GM19328 (cell line): ENCODE results near the gene NCOR1.

Source experiments
- ATAC-seq: cut with Tn5 transposase; IDR thresholded peaks from one replicate; pipeline ENCODE4 v1.9.1; 2021; ENCODE audit warnings: mild to moderate bottlenecking, moderate library complexity; ENCODE audit not compliant: unreplicated experiment

NCOR1 gene

DNA sequence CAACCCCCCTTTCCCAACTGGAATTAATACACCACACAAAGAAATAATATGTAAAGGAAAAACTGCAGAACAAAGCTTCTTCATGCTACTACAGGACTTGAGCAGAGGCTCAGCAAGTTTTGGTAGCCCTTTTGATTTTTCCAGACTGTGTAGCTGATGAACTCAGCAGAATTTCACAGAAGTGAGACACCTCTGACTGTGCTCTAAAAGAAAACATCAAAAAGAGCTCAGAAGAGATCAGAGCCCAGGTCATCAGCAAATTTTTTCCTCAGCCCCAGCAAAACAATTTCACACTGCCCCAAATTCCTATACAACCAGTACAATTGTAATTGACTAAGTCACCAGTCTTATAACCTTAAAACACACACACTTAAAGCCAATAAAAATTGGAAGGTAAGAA is 177.7 kb downstream of the NCOR1 start:
- no peak for ATAC-seq

DNA sequence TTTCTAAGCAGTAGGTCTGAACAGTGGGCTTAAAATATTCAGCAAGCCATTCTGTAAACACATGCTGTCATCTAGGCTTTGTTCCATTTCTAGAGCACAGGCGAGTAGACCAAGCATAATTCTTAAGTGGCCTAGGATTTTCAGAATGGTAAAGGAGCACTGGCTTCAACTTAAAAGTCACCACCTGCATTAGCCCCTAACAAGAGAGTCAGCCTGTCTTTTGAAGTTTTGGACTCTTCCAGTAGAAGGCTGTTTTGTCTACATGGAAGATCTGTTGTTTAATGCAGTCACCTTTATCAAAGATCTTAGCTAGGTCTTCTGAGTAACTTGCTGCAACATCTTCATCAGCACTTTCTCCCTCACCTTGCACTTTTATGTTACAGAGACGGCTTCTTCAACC is 179.1 kb downstream of the NCOR1 start:
- ATAC-seq, result no peak

DNA sequence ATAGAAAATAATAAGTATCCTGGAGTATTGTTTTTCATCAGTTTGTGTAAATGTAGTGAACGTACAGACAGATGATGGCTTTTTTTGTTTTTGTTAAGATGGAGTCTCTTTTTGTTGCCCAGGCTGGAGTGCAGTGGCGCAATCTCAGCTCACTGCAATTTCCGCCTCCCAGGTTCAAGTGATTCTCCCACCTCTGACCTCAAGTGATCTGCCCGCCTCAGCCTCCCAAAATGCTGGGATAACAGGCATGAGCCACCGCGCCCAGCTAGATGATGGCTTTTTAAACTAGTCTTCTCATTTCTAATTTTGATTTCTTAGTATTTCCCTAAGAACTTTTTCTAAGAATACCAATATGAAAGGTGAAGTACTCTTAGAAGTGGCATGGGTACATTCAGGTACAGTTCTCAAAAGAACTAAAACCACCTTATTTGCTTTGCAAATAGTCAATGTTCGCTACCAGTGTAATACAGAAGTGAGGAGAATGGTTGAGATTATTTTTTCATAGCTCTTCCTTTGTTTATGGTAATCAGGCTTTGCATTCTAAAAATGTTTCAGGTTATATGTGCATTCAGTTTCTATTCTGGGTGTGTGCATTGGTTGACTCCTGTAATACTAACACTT is 181.5 kb downstream of the NCOR1 start:
- no peak for ATAC-seq

DNA sequence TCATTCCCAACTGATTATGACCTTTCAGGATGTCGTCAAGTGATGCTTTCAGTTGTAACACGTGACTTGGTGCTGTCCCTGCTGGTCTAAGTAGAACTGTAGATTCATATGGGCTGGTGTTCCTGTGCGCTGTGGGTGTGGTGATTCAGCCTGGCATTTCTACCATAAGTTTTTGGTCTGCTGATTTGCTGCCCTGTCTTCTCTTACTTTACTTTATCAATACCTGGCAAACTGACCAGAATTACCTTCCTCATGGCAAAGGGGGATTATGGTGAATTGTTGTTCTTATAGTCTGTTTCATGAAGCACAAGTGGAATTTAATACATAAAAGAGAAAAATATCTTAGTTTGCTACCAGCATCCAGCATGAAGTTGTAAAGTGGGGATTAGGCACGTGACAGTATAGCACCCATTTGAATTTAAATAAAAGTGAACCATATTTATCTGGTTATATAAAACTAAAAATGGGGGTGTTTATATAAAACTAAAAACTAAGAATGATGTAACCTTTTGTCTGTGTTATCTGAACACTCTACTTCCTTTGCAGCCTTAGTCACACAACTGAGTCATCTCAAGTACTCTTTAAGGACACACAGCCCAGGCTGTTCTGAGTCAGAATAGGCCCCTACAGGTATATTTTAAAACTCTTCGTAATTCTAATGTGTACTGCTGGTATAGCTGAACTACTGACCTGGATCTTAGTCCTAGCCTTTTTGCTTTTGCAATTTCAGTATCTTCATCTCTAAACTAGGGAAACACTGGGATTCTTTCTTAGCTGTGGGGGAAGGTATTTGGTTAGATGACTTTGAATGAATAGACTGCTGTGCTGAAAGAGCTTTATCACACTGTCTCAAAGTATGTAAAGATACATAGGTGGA is 187.4 kb downstream of the NCOR1 start:
- ATAC-seq, result peak; percentile 65

DNA sequence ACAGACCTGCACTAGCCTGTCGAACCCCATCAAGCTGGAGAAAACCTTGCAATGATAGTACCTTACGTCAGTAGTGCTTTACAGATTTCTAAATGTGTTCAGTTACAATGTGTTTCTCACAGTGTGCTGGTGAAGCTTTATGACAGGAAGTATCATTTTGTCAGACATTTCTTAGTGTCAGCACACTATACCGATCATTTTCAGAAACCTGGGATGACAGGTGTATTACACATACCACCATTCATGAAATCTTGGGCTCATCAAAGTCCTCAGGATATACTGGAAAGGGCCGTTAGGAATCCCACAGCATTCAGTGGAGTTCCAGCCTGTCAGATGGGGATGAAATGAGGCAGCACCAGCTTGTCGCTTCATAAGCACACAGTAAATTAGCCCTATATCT is 188.4 kb downstream of the NCOR1 start:
- no peak for ATAC-seq

DNA sequence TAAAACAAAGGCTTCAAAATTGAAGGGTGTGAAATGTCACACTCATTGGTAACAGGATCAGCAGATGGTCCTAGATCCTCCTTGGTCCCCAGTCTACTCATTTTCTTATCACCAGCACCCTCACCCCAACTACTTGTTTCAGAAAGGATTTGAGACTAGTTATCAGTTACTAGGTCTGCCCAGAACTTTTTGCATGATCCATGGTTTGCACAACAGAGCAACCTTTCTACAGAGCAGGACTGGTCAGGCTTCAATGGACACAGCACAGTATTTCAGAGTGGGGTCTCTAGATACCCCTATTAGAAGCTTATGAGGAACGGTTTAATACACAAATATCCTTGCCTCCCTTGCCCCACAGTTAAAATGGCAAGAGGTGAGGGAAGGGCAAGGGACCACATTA is 190.1 kb downstream of the NCOR1 start:
- no peak for ATAC-seq

DNA sequence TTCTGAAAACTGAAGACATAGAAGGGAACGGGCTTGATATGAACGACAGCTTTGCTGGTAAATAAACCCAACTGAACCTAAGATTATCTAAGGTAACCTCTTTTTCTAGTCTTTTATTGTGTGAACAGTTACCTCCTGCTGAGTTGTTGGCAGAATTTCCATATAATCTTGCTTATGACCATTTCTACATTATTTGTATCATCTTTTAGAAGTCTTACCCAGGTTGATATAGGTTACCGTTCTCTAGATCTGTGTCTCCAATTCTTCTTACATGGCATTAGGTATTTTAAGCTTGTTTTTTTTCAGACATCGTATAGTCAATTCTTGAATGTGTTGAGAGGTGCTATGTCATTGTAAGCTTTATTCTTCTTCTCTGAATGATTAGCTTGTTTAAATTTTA is 191.5 kb downstream of the NCOR1 start:
- no peak for ATAC-seq

DNA sequence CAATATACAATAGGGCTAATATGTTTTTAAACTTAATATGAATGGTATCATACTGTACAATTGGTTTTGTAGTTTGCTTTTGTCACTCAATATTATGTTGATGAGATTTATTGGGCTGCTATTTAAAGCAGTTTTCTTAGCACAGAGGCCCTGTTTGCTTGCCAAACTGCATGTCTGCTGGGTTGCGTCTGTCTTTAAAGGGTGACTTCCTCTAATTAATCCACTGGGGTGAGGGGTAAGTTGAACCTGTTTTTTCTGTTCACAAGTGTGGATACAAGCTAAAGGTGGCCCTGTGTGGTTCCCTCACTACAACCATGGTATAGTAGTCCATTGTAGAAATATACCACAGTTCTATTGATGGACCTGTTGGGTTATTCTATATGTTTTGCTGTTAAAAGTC is 196.0 kb downstream of the NCOR1 start:
- ATAC-seq, result no peak

DNA sequence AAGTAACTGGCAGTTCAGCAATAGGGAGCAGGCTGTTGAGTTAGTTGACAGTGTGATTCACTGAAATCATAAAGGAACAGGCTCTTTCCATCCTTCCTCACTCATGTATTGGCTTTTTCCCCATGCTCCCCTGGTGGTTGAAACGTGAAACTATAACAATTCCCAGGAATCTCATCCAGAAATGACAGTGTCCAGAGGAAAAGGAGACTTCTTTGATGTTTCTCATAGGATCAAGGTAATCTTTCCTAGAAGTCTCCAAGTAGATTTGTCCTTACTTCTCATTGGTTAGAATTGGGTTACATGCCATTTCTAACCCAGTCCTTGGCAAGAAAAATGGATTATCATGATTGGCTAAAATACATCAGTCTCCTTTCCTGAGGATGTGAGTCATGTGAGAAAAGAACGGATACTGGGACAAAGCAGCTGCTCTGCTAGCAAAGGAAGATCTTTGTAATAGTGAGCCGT is 201.4 kb downstream of the NCOR1 start:
- ATAC-seq, result no peak

DNA sequence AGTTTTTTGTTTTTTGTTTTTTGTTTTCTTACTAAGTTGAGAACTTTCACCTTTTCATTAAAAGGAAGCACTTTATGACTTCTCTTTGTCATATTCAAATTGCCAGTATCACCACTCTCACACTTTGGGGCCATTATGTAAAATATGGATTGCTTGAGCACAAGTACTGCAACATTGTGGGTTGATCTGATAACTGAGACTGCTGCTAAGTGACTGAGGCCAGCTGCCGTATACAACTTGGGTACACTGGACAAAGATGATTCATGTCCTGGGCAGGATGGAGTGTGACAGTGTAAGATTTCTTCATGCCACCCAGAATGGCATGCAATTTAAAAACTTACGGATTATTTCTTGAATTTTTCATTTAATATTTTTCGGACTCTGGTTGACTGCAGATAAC is 207.9 kb downstream of the NCOR1 start:
- no peak for ATAC-seq

DNA sequence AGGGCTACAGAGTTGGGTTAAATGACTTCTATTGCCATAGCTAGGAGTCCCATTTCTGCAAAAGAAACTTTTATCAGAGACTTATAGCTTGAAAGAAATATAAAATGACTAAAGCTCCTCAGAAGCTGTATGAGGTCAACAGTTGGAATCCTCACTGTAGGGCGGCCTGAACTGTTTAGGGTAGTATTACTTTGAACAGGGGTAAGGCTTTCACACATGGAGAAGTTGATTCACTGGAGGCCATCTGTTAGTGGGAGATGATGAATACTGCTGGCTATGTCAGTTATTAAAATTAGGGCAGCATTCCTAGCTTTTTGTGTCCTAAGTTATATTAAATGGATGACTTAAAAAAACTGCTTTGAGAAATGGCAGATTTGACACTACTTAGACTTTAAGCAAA is 209.7 kb downstream of the NCOR1 start:
- ATAC-seq, result no peak

DNA sequence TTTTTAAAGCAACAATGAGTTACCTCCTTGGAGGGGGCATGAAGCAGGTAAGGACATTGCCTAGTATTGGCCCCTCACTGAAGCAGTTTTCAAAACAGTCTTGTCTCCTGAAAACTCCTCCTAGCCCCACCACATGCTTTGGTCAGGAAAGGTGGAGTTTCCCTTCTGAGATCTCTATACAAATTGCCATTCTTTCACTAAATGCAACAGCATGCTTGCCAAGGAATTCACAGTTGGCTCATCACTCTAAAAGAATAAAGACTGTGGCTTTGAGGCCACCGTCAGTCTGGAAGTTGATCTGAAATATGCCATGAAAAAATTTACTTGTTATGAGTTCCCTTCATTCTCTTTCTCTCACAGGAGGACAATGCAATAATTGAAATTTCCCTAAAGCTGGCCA is 211.5 kb downstream of the NCOR1 start:
- no peak for ATAC-seq

DNA sequence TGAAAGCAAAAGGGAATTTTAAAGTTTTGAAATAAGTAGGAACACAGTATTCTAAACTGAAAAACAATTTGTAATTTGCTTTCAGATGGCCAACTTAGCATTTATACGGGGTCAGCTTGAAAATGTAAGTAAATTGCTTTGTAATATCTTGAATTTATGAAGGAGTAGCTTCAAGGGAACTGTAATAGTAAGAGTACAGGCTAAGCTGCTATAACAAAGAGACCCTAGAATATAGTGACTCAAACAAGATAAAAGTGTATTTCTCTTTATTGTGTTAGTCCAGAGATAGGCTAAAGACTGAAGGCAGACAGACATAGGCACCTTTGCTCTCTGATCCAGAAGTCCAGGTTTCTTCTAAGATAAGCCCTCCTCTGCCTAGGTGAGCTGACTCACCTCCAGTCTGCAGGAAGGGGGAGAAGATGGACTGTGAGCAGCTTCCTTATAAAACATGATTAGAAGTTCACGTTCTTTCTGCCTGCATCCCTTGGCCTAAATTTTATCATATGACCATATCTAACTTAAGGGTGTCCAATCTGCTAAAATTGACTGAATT is 212.6 kb downstream of the NCOR1 start:
- ATAC-seq, result no peak

DNA sequence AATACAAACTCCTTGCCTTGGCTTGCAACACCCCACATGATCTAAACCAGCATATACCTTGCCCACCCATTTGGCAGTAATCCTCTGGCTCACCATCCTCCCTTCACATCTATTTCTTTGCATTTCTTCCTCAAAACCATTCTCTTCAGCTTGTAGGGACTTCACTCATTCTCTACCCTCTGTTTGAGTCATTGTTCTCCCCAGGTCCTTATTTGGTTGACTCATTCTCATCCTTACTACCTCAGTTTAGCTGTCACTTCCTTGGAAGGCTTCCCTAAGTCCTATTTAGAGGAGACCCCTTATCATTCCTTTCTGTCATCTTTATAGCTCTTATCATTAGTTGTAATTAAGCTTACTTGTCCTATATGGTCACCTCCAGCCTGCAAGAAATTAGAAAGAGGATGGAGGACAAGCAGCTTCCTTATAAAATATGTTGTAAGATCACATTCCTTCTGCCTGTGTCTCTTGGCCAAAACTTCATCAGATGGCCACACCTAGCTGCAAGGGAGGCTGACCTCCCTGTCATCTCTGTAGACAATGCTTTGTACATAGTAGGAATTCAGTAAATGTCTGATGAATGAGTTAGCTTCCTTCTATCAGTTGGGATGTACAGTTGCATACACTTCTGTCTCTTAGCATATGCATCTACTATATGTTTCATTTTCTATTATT is 214.0 kb downstream of the NCOR1 start:
- ATAC-seq, result no peak

DNA sequence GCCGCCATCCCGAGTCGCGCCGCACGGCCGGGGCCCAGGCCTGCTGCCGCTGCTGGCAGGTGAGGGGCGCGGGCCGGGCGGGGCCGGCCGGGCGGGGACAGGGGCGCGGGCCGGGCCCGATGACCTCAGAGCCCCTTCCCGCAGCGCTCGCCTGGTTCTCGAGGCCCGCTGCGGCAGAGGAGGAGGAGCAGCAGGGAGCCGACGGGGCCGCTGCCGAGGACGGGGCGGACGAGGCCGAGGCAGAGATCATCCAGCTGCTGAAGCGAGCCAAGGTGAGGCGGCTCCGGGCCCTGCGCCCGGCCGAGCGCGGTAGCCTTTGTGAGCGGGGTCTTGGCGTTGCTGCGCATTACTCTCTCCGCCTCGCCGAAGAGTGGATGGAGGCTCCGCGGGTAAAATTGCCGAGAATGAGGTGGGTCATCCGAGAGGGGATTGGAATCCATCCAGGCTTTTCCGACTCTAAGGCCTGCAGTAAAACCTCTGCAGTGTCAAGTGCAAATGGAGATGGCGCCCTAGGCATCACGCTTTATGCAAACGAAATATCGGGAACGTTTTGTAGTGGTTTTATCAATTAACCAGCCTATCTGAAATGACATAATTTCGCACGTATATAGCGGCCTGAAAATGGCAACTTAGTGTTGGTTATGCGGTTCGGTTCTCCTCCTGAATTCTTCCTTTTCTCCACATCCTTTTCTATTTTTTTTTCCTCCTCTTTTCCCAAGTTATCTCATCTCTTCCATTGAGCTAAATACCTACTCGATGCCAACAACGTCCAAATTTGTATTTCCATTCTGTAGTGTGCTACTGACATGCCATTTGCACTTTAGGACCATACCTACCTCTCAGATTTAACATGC is 215.1 kb downstream of the NCOR1 start:
- peak; percentile 38 for ATAC-seq

DNA sequence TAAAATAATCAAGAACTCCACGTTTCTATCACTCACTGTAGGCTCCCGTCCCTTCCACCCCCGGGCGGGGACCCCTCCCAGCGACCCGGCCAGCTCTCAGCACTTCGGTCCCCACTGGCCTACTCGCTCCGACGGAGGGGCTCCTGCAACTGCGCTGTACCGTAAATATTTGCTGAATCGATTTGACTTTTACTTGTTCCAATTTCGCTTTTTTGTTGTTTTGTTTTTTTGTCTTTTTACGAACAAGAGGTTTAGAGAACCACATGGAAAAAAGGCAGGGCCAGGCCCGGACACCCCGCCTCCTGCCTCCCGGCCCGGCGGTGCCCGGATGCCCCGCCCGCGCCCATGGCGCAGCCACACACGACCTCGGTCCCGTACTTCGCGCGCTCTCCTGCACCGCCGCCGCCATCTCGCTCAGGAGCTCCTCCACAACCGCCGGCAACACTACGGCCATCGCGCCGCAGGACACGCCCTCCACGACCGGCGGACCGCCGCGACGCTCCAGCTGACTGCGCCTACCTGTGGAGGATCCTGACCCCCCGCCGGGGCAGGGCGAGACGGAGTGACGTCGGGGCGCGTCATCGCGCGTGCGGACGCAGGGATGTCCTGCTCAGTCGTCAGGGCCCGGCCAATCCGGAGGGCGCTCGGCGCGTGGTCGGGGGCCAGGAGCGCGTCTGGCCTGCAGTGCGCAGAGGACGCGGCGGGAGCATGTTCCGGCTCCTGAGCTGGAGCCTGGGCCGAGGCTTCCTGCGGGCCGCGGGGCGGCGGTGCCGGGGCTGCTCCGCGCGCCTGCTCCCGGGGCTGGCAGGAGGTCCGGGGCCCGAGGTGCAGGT is 216.0 kb downstream of the NCOR1 start, which contains the start of the genes TTC19 and ZSWIM7:
TSS of gene TTC19 (plus strand) at position 684 of the 833 bp plus-strand sequence. CDS start at position 709, 25 bp downstream.
TSS of gene ZSWIM7 (minus strand) at position 564 of the 833 bp plus-strand sequence. CDS start at position 454, 110 bp downstream.
- ATAC-seq, result peak; percentile 95

DNA sequence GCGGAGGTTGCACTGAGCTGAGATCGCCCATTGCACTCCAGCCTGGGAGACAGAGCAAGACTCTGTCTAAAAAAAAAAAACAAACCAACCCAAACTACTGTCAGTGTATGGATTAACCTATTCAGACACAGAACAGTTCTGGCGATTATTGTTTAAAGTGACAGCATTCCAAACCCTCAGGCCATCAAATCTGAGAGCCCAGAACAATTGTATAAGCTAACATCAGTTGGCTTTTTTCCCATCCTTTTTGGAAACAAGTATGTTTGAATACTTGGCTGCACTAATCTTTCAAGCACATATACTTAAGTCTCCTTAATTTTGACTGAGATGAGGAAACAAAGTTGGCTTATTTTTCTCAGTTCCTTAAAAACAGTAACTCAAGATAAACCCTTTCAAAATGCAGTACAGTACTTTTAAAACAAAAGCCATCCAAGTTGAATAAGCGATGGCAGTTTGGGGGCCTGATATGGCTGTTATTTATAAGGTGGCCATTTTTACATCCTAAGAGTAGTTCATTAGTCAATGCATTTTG is 217.2 kb downstream of the NCOR1 start:
- ATAC-seq, result no peak

DNA sequence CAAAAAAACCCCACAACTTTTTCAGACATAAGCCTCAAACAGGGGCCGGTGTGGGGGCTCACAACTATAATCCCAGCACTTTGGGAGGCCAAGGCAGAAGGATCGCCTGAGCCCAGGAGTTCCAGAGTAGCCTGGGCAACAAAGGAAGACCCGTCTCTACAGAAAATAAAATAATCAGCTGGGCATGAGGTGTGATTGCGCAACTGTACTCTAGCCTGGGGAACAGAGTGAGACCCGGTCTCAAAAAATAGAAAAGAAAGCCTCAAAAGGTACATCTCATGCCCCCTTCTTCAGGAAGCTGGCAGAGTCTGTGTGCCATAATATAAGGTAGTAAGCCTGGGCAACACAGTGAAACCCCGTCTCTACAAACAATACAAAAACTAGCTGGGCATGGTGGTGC is 219.0 kb downstream of the NCOR1 start:
- ATAC-seq, result no peak
